G401.6 (cell line): ENCODE measurements around the gene CCDC15.
"Not testable (repeated sequence)": the region's sequence is repeated elsewhere in the genome, so short reads cannot be mapped to it uniquely, and the experiment has no call there.

Experiments
- FAIRE-seq: peaks from 2 replicates; lab custom pipeline; 2012; peaks lifted over from hg19 to GRCh38; lab: Jason Lieb, UNC

The CCDC15 gene

DNA sequence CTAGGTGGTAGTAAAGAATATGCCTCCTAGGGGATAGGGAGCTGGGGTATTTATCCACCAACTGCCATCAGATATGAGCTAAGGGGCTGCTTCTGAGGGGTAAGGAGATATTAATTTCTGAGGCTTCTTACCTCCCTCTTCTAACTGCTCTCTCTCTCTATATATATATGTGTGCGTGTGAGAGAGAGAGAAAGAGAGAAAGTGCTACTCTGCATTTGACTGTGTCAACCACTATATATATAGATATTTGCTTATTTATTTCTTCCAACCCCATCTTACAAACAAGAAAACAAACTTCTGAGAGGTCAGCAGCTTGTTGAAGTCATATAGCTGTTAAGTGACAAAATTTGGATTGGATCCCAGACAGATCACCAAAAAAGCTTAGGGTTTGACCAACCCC, 12.3 kb upstream of the CCDC15 start:
- FAIRE-seq = no peak

DNA sequence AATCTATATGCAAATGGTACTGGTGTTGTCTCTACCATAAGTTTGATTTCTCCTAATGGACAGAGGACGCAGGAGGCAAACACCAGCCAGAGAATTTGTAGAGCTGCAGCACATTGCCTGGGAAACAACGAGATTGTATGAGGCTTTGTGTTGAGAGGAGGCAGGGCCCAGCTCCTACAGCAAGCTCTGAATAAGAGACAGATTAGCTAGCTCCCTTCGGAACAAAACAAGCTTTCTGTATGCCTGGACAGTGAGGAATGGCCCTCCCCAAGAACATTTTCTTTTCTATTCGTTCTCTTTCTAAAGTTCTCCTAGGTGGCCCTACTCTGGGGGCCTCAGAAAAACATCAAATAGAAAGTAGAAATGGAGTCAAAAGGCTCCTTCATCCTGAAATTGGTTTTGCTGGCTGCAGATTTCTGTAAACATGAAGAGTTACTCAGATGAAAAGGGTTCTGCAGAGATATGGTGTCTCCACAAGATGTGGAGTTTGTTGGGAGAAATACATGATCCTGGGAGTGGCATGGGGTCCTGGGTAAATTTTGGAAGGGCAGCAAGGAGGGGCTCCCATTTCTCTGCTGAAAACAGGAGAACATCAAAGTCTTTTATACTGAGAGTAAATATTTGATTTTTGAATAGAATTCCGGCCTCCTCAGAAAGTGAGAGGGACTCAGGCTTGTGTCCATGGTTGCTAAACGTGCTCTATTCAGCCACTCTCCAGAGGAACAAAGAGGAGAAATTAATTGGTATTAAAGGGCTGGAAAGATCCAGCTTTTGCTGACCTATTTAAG, 11.3 kb upstream of the CCDC15 start:
- no peak for FAIRE-seq

DNA sequence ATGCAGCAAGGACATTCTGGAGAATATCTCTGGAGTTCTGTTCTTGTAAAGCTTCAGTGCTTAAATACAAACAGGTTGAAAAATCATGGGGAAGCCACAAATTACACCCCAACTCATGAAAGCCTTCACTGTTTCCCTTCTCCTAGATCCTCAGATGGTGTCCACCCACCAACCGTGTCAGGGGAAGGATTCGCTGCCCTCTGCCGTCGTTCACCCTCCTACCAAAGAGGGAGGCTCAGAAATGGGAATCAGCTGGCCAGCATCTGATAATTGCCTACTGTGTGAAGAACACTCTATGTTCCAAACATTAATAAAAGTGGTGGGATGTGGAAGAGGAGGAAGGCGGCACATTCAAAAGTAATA, 10.8 kb upstream of the CCDC15 start:
- FAIRE-seq = no peak

DNA sequence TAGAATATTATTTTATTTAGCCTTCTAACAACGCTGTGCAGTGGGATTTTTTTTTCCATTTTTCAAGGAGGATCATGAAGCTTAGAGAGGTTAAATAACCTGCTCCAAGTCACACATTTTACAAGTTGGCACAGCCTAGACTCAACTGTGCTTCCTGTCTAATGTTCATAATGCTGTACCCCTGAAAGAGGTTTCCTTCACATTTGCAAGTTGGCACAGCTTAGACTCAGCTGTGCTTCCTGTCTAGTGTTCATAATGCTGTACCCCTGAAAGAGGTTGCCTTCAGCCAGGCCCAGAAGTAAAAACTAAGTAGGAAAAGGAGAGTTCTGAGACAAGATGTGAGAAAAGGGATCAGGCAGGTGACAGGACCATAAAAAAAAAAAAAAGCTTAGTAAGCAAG, 10.3 kb upstream of the CCDC15 start:
- no peak for FAIRE-seq

DNA sequence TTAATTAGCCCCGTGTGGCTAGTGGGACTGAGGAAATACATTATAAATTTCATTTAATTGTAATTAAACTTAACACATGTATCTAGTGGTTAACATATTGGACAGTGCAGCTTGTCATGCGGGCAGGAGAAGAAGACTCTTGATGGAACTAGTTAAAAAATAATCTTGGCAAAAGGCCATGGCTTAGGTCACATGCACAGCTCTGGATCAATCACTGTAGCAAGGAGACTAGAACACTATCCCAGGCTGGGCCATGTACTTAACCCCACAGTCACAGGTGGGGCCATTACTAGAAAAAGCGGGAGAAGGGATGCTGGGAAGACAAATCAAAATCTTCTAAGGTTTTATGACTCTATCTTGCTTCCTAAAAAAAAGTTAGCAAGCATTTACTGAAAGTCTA, 9.4 kb upstream of the CCDC15 start:
- no peak for FAIRE-seq

DNA sequence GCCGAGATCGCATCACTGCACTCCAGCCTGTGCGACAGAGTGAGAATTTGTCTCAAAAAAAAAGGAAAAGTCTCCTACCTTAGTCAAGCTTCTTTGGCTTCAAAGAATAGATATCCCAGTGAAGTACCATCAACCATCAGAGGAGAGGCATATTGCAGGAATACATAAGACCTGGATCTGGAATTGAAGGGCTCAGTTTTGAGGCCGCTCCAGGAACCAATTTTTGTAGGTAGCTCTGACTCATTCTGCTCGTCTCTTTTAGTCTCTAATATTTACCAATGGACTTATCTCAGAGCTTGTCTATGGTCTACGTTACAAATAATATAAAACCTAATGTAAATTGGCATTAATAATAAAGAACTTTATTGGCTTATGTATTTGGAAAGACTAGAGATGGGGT, 8.2 kb upstream of the CCDC15 start:
- no peak for FAIRE-seq

DNA sequence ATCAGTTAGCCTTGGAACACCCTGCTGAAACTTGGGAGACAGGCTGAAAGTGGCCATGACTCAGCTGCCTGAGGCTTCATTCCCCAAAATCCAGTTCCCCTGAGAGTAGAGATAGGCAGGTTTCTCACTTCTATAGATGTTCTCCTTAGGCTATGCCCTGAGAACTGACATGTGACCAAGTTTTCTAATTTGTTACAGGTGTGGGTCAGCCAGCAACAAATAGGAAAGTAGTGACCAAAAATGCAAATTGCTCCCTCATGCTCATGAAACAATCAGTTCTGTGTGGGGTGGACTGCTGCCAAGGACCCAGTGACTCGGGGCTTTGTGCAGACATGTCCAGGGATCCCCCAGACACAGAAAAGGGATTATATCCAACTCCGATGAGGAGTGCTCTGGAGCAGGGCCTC, 7.3 kb upstream of the CCDC15 start:
- no peak for FAIRE-seq

DNA sequence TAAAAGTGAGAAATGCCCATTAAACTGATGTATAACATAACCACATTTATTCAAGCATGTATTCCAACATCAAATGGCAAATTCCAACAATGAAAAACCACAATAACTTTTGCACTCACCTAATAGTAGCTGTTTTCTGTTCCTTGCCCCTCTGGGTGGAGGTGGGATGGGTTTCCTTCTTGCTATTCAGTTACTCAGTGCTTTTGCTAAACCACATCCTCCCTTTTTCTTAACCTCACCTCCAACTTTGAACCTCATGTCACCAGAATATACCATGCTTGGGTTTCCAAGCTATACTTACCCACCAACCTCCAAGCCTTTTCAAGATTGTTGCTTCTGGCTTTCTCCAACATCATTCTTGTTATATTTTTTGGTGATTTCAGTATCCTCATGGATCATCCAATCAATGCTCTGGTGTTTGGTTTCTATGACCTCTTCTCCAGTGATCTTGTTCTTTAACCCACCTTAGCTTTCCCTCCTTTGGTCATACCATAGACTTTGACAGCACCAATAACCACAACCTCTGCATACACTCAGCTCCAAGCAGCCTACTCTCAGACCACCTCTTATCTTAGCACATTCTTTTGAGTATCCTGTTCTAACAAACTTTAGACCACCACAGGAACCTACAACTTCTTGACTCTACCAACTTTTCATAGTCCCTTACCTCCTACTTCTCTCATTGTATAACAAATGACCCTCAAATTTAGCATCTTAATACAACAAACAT, 3.2 kb upstream of the CCDC15 start:
- no peak for FAIRE-seq

DNA sequence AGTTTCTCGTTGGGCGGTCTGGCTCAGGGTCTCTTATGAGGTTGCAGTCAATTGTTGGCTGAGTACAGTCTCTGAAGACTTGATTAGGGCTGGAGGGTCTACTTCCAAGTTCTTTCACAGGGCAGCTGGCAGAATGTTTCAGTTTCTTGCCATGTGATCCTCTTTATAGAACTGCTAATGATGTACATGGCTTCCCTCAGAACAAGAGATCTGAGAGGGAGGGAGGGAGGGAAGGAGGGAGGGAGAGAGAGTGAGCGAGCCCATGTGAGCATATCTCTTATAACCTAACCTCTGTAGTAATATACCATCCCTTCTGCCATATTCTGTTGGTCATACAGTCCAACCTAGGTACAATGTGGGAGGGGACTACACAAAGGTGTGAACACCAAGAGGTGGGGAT, 2.7 kb upstream of the CCDC15 start:
- no peak for FAIRE-seq

DNA sequence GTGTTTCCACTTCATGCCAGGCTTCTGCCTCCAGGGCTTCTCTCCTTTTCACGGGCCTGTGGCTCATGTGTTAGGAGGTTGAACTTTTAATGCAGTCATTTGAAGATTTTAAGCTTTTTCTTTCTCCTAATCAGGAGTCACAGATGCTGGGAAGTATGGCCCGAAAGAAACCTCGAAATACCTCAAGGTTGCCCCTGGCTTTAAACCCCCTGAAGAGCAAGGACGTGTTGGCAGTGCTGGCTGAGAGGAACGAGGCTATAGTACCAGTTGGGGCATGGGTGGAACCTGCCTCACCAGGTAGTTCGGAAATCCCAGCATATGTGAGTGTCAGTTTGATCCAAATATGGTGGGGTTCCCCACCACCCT, 571 bp downstream of the CCDC15 start:
- FAIRE-seq = no peak

DNA sequence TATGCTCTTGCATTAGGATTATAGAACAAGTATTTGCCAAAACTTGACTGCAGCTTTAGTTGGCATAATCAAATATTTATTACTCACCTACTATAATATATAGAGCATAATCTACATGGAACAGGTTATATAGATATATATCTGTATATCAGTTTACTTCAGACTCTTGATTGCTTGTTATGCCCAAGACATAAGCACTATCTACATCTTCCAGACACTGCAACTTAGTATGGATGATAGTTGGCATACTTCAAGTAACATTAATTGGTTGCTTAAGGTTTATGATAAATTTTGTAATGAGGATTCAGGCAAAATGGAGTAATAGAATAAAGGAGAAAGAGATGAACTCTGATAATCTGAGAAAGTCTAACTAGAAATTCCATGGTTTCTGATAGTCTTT, 1.0 kb downstream of the CCDC15 start:
- FAIRE-seq = no peak

DNA sequence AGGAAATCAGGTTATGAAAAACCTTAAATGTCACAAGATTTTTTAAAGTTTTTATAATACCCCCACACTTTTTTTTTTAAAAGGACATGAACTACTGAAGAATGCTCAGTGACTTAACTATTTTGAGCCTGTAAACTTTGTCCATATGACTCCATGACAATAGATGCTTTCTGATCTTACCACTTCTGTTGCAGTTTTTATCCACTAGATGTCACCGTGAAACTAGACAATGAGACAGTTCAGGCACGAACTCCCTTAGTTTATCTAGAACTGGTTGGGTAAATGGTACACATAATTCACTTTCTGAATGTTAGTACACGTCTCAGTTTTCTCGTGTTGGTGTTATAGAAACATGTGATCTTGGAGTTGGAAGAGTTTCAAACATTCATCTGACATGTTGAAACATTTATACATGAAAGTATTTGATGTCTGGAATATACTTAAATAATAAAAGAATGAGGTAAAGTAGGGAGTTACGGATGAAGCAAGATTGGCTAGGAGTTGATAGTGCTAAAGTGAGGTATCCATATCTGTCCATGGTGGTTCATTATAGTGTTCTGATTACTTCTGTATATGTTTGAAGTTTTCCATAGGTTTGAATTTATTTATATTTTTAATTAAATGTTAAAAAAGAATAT, 8.1 kb downstream of the CCDC15 start:
- peak; percentile 93 for FAIRE-seq

DNA sequence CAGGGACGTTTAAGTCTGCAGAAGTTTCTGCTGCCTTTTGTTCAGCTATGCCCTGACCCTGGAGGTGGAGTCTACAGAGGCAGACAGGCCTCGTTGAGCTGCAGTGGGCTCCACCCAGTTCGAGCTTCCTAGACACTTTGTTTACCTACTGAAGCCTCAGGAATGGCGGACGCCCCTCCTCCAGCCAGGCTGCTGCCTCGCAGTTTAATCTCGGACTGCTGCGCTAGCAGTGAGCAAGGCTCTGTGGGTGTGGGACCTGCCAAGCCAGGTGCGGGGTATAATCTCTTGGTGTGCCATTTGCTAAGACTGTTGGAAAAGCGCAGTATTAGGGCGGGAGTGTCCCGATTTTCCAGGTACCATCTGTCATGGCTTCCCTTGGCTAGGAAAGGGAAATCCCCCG, 14.2 kb downstream of the CCDC15 start:
- FAIRE-seq = not testable (repeated sequence)

DNA sequence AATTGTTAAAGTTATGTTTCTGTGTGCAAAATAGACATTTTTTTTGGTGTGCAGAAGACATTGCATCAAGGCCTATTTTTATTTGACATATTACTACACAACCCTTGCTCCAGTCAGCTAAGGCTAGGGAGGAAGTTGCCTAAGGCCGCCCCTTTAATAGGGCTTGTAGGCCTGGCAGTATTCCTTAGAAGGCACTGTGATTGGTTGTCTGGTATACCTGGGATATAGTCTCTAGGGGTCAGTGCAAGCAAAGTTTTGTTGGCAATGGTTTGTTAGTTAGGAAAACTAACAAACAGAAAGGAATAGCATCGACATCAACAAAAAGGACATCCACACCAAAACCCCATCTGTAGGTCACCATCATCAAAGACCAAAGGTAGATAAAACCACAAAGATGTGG, 16.9 kb downstream of the CCDC15 start:
- FAIRE-seq = no peak

DNA sequence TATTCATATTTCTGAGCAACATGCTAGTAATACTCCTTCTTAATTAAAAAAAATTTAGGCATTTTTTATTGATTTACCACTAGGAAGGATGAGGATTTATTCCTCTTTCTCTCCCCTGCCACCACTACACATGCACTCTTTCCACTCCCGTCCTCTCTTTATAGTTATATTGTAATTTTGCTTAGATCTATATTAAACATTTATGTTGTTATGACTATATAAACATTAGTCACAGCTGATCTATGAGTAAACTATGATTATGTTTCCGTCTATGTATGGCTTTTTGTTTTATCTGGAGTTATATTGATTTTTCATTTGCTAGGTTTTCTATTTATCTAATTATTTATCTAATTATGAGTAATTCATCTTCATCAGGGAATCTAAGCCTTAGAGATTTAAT, 17.8 kb downstream of the CCDC15 start:
- no peak for FAIRE-seq

DNA sequence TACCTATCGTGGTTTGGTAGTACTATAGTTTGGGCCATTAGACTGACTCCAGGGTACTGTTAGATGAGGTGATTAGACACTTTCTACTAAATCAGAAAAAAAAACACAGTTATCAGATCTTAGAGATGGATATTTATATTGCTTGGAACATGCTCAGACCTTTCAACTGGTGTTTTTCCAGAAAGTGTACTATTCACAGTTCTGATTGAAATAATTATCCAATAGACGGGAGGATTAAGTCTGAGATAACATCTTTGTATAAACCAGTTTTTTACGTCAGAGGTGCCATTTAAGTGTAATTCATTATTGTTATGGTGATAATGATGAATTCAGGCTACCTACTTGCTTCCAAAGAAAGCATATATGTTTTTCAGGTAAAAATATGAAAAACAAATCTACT, 22.5 kb downstream of the CCDC15 start:
- FAIRE-seq = no peak

DNA sequence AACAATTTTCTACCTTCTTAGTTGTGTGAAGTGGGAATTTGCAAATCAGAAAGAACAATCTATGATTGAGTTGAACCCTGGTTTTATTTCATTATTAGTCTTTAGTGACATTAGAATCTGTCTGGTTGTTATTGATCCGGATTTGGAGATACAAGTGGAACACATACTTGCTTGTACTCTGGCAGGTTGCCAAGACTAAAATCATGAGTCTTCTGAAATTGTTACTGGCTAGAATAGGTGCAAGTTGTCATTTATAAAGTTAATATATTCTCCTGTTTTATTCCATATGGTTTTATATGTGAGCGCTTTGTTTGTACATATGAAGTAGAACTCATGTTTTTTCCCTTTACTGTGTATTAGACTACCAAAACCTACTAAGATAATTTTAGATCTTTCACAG, 23.0 kb downstream of the CCDC15 start:
- FAIRE-seq = no peak

DNA sequence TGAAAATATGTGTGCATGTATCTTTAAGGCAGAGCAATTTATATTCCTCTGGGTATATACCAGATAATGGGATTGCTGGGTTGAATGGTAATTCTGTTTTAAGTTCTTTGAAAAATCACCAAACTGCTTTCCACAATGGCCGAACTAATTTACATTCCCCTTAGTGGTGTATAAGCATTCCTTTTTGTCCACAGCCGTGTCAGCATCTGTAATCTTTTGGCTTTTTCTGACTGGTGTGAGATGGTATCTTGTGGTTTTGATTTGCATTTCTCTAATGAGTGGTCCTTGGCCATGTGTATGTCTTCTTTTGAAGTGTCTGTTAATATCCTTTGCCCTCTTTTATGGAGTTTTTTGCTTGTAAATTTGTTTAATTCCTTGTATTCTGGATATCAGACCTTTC, 24.3 kb downstream of the CCDC15 start:
- no peak for FAIRE-seq

DNA sequence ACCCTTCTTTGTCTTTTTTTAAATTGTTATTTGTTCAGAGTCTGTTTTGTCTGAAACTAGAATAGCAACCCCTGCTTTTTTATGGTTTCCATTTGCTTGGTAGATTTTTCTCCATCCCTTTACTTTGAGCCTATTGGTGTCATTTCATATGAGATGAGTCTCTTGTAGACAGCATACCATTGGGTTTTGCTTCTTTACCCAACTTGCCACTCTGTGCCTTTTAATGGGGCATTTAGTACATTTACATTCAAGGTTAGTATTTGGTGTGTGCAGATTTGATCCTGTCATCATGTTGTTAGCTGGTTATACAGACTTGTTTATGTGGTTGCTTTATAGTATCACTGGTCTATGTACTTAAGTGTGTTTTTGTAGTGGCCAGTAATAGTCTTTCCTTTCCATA, 28.0 kb downstream of the CCDC15 start:
- FAIRE-seq = no peak

DNA sequence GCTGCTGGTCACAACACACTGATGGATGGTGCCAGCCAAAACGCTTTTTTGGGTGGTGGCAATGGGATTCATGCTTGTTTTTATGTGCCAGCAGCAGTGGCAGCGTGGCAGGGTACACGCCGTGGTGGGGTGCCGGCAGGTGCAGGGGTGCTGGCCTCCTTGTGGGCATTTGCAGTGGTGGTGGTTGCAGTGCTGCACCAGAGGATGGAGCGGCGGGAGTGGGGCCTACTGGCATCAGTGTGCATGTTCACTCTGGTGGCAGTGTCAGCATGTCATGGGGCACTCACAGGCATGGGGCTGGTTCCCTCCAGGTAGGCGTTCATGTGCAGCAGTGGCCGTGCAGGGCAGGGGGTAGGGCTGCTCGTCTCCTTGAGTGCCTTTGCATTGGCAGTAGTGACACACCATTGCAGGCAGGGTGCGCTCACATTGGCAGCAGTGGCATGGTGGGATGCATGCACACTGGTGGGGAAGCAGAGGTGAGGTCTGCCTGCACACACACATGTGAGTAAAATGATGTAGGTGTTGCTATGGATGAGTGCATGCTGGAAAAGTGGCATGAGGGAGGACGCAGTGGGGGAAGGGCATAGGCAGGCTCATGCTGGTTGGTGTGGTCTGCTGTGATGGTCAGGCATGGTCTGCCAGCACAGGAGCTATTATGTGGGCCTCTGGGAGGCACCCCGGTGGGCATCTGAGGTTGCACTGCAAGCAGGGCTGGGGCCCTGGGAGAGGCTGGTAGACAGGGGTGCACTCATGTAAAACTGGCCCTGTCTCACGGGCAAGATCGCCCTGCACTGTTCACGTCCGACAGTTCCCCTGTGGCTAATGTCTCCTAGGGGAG, 29.9 kb downstream of the CCDC15 start:
- FAIRE-seq = no peak

DNA sequence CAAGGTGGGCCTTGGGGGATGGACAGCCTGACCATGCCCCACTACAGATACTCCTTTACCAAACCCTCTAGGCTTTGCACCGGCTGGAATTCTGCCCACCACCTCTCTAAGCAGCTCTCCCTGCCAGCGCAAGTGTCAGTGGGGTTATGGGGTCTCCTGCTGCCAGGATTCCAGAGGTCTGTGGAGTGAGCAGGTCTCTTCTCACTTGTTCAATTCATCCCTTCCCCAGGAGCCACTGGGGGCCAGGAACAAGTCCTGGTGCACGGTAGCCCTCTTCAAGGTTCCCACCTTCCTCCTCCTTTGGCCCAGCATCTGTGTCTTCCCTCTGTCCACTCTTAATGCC, 30.5 kb downstream of the CCDC15 start:
- FAIRE-seq = no peak

DNA sequence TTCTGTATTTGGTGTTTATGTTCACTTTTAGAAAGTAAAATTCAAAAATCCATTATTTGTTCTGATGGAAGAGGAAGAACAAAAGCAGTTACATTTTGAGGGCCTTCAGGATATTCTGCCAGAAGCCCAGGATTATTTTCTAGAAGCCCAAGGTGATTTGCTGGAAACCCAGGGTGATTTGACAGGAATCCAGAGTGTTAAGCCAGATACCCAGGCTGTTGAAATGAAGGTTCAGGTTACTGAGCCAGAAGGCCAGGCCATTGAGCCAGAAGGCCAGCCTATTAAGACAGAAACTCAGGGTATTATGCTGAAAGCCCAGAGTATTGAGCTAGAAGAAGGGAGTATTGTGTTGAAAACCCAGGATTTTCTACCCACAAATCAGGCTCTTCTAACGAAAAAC, 33.1 kb downstream of the CCDC15 start:
- no peak for FAIRE-seq

DNA sequence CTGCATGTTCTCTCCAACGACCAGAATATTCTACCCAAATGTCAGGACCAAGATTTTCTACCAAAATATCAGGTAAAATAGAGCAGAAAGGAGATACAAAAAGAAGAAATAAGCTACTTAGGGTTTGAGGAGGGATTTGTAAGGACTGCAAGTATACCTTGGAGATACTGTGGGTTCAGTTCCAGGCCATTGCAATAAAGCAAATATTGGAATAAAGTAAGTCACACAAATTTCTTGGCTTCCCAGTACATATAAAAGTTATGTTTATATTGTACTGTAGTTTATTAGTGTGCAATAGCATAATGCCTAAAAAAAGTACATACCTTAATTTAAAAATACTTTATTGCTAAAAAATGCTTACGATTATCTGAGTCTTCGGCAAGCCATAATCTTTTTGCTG, 34.1 kb downstream of the CCDC15 start:
- FAIRE-seq = no peak
